Embryonic facial prominence (tissue), 1 donor: Measurements from ENCODE around the gene DDX49.
"Not testable (repeated sequence)": the region's sequence is repeated elsewhere in the genome, so short reads cannot be mapped to it uniquely, and the experiment has no call there.

Source experiments
- DNase-seq: peaks from one replicate; pipeline ENCODE4 v3.0.0-alpha.2; 2016; ENCODE audit errors: extremely low spot score

The DDX49 gene

DNA sequence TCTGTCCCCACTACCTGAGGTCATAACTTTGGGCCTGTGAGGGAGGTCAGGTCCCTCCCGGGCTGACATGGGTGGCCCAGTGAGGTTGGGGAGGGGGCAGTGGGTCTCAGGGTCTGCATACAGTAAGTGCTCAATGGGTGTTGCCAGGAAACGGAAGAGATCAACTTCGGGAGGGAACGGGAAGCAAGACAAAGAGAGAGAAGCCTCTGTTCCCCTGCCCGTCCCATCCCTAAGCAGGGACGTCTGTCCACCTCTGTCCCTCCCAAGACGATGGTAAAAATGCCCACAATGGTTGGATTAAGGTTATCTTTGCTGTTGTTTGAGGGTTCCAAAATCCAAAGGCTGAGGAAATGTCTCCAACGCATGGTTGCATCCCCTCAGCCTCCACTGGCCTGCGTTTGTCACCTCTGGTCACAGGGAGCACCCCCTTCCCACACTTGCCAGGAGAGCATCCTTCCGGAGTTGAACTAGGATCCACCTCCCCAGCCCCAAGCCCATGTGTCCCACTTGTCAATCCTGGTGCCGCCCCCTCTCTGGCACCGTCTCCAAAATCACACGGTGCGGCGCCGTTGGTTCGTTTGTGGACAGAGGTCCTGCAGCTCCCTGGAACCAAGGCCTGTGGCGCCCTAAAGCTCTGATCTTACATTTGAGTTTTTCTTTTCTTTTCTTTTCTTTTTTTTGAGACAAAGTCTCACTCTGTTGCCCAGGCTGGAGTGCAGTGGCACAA is 22.3 kb downstream of the DDX49 start:
- no peak for DNase-seq

- no peak for DNase-seq
These were observed 23.2 kb downstream of the DDX49 start for GRCh38 chr19:18942692-18943091.

DNA sequence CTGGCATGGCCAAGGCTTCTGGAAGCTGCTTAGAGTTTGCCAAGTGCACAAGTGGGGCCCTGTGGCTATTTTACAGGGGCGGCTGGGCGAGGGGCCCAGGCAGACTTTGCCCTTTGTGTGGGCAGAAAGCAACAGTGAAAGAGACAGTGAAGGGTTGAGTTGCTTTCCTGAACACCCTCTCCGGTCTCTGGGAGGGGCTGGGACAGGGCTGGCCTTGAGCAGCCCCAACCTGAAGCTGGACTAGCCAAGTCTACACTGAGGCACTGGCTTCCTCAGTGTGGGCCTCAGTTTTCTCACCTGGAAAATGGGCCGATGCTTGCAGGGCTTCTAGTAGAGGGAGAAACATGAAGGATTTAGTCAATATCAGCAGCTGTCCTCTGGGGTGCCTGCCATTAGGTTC is 23.9 kb downstream of the DDX49 start:
- no peak for DNase-seq

GRCh38 chr19:18945297-18945696 is 25.8 kb downstream of the DDX49 start:
- no peak for DNase-seq

DNA sequence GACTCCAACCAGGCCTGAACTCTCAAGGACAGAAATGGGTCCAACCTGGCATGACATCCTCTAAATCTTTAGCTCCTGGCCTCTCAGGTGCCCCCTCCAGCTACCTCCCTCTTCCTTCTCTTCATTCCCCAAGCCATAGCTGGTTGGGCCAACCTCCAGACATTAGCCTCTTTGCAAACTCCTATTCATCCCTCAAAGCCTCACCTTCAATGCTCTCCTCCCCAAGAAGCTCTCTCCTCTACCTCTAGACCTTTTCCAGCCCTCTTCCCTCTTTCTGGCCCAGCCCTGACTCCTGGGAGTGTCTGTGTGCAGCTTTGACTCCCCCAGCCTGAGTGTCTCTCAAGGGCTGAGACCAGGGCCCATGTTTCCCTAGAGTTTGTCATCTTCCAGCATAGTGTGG is 26.8 kb downstream of the DDX49 start:
- no peak for DNase-seq

DNA sequence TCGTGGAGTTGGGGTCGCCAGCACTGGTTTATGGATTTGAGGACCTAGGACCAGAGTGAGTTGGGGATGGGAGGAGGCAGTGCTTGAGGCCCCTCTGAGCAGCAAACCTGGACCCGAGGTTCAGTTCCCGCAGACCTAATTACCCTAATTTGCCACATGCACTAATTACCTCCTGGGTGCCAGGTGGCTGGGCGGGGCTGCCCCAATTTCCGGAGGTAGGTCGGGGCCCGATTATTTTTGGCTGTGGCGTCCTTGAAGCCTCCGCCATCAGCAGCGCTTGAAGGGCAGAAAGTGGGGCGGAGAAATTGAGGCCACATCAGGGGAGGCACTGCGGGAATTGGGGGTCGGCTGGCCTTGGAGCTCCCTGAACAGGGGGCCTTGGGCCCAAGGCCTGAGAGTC is 27.4 kb downstream of the DDX49 start:
- no peak for DNase-seq

GRCh38 chr19:18948075-18948975 is 28.8 kb downstream of the DDX49 start:
- DNase-seq: no peak

GRCh38 chr19:18948976-18949356 is 29.5 kb downstream of the DDX49 start:
- DNase-seq: no peak

DNA sequence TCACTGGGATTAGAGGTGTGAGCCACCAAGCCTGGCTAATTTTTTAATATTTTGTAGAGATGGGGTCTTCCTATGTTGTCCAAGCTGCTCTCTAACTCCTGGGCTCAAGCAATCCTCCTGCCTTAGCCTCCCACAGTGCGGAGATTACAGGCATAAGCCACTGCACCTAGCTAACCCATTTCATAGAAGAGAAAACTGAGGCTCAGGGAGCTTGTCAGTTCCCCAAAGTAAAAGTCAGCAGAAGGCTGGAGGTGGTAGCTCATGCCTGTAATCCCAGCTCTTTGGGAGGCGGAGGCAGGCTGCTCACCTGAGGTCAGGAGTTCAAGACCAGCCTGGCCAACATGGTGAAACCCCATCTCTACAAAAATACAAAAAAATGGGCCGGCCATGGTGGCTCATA is 30.3 kb downstream of the DDX49 start:
- no peak for DNase-seq

DNA sequence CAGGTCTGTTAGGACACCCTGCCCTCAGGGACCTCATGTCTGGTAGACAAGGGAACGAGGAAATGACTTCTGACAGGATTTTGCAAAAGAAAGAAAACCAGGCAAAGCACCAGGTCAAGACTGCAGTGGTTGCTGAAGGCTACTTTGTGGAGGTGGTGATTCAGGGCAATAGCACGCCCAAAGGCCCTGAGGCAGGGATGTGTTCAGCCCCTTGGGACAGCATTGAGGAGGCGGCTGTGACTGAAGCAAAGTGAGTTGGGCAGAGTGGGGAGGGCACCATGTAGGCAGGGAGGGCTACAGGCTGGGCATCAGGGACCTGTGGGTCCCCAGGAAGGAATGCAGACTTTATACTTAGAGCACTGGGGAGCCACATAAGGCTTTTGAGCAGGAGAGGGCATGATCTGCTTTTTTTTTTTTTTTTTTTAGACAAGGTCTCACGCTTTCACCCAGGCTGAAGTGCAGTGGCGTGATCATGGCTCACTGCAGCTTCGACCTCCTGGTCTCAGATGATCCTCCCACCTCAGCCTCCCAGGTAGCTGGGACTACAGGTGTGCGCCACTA is 32.3 kb downstream of the DDX49 start:
- no peak for DNase-seq

DNA sequence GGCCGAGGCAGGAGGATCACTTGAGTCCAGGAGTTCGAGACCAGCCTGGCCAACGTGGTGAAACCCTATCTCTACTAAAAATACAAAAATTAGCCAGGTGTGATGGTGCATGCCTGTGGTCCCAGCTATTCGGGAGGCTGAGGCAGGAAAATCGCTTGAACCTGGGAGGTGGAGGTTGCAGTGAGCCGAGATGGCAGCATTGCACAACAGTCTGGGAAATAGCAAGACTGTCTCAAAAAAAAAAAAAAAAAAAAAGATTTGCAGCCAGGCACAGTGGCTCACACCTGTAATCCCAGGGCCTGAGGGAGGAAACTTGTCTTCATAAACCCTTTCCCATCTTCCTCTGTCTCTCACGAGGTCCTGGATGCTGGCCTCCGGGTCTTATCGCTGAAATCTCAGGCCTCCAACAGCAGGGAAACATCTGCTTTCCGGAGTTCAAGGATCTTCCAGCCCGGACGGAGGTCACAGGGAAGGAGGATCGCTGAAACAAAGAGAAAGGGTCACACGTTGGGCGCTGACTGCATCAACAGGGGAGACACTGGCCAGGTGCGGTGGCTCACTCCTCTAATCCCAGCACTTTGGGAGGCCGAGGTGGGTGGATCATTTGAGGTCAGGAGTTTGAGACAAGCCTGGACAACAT is 33.0 kb downstream of the DDX49 start:
- DNase-seq: not testable (repeated sequence)

DNA sequence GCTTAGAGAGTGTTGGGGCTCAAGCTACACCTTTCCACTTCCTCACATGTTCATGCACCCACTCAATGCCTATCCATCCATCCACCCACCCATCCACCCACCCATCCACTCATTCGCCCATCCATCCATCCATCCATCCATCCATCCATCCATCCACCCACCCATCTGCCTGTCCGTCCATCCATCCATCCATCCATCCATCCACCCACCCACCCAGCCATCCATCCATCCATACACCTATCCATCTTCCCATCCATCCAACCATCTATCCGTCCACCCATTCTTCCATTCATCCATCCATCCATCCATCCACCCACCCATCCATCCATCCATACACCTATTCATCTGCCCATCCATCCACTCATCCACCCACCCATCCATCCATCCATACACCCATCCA is 34.6 kb downstream of the DDX49 start:
- no peak for DNase-seq

DNA sequence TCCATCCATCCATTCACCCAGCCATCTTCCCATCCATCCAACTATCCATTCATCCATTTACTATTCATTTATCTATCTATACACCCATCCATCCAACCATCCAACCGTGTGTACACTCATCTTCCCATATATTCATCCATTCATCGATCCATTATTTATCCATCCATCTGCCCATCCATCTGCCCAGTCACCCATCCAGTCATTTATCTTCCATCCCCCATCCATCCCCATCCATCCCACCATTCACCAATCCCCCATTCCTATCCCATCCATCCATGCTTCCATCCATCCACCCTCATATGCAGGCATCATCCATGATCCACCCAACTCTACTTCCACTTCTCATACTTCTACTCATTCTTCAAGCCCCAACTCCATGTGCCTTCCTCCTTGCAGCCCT is 35.5 kb downstream of the DDX49 start:
- no peak for DNase-seq

DNA sequence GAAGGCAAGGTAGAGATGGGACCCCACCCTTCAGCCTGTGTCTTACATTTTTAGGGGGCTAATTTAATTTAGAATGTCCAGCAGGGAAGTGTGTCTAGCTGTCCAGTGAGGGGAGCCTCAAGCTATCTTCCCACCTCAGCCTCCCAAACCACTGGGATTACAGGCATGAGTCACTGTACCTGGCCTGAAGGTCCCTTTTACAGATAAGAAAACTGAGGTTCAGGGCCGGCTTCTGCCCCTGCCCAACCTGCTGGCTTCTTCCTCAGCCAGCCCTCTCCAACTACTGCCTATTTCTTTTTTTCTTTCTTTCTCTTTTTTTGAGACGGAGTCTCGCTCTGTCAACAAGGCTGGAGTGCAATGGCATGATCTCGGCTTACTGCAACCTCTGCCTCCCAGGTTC is 40.9 kb downstream of the DDX49 start:
- no peak for DNase-seq

- no peak for DNase-seq
These were observed 42.5 kb downstream of the DDX49 start for GRCh38 chr19:18961767-18962620.

DNA sequence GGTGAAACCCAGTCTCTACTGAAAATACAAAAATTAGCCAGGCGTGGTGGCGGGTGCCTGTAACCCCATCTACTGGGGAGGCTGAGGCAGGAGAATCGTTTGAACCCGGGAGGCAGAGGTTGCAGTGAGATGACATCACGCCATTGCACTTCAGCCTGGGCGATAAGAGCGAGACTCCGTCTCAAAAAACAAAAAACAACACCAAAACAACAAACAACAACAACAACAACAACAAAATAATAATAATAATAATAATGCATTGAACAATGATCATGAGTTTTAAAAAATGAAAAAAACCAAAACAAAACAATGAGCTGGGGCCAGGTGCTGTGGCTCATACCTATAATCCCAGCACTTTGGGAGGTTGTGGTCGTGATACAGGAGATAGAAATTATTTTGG is 44.6 kb downstream of the DDX49 start:
- no peak for DNase-seq

DNA sequence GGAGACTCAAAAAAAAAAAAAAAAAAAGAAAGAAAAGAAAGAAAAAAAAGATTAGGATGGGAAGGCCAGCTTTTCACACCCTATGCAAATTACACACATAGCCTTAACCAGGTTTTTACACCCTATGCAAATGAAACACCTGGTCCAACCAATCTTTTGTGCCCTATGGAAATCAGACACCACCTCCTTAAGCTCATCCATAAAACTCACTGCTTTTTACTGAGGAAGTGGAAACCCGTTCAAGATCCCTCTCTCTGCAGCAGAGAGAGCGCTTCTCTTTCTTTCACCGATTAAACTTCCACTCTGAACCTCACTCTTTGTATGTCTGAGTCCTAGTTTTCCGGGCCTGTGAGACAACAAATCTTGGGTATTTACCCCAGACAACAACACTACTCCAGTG is 46.8 kb downstream of the DDX49 start:
- no peak for DNase-seq

DNA sequence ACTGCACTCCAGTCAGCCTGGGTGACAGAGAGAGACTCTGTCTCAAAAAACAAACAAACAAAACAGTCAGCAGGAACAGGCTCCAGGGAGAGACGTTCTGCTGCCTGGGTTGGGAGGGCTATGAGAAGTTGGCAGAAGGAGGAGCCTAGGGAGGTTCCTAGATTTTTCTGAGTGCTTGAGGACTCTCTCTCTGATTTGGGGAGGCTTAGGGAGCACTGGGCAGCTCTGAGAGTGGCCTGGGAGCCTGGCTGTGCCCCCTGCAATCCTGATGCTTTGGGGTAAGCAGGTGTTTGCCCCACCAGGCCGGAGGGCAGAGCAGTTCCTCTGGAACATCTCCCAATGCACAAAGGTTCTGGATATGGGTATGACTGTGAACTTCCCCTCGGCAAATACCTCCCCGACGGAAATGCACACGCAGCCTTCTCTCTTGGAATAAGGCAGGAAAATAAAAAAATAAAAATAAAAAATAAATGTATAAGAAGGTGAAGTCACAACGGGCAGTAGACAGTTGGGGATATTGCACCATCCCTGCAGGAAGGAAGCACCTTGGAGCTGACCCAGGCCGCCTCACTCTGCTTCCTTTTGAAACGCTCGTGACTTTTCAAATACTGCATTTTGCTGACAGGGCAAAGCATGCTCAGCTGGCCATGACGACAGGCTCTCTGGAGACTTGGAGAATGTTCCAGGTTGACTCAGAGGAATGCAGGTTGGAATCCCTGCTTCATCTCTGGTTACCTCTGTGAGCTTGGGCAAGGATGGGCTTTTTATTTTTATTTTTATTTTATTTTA is 48.0 kb downstream of the DDX49 start:
- DNase-seq: no peak

DNA sequence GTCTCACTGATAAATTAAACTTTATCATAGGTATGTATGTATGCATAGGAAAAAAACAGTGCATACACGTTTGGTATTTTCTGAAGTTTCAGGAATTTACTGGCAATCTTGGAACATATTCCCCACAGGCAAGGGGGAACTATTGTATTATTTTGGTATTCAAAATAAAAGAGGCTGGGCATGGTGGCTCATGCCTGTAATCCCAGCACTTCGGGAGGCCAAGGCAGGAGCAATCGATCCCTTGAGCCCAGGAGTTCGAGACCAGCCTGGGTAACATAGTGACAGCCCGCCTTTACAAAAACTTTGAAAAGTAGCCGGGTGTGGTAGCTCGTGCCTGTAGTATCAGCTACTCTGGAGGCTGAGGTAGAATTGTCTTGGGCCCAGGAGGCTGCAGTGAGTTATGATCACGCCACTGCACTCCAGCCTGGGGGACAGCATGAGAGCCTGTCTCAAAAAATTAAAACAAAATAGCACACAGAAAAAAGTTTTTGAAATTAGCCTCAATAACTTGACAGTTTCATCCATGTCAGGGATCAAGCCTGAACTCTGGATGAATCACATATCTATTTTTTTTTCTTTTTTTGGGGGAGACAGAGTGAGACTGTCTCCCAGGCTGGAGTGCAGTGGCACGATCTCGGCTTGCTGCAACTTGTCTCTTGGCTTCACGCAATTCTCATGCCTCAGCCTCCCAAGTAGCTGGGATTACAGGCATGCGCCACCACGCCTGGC is 50.6 kb downstream of the DDX49 start:
- no peak for DNase-seq

DNA sequence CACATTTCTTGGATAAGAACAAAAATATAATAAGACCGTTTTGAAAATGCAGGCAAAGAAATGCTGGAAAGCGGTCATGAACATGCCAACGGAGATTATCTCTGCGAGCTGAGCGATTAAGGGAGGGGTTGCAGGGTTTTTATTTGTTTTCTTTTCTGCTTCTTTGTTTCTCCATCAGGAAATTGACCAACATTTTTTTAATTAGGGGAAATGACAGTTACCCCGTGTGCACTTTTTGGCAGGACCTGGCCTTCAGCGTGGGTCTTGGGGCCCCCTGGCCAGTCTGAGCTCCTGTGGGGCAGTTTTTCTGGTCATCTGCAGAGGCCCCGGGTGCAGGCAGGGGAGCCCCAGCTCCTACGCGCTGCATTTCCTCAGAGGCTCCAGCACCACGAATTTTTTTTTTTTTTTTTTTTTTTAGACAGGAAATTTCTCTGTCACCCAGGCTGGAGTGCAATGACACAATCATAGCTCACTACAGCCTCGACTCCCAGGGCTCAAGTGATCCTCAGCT is 52.8 kb downstream of the DDX49 start:
- no peak for DNase-seq
